ENCODE results near the gene CRK.

DNA sequence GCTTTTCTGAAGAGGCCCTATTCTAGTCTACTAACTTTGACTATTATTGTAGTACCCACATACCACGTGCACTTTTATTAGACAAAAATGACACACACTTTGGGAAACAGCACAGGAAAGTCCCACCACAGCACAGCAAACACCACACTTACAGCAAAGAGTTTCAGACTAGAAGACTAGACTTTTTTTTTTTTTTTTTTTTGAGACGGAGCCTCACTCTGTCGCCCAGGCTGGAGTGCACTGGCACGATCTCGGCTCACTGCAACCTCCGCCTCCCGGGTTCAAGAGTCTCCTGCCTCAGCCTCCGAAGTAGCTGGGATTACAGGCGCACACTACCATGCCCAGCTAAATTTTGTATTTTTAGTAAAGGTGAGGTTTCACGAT lies 76.1 kb downstream of the CRK start:
- TF ChIP-seq, protein P1, sequence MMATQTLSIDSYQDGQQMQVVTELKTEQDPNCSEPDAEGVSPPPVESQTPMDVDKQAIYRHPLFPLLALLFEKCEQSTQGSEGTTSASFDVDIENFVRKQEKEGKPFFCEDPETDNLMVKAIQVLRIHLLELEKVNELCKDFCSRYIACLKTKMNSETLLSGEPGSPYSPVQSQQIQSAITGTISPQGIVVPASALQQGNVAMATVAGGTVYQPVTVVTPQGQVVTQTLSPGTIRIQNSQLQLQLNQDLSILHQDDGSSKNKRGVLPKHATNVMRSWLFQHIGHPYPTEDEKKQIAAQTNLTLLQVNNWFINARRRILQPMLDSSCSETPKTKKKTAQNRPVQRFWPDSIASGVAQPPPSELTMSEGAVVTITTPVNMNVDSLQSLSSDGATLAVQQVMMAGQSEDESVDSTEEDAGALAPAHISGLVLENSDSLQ (IDR thresholded peaks at IDR 0.05), result no peak
- TF ChIP-seq ZNF384 (IDR thresholded peaks at IDR 0.05) (no peak), SP1 (IDR thresholded peaks at IDR 0.05) (no peak), NFRKB (IDR thresholded peaks at IDR 0.05) (no peak), TARDBP (IDR thresholded peaks at IDR 0.05) (no peak), FOXA1 (IDR thresholded peaks at IDR 0.05) (no peak), BHLHE40 (IDR thresholded peaks at IDR 0.05; ENCODE audit: borderline replicate concordance) (no peak), ELF4 (IDR thresholded peaks at IDR 0.05) (no peak)

Measured in HEK293T (cell line).